DMS153 treated with DMSO at 0.1 percent for 48 hours (cell line): ENCODE measurements around the gene AARSD1.
A peak's percentile ranks its signal among the peaks of the same experiment; 100 is the strongest.
"Not testable (repeated sequence)": the region's sequence is repeated elsewhere in the genome, so short reads cannot be mapped to it uniquely, and the experiment has no call there.

ENCODE experiments used
- DNase-seq: peaks from one replicate; lab custom pipeline; 2025; ENCODE audit not compliant: unreplicated experiment; lab: John Stamatoyannopoulos, UW

AARSD1 gene

DNA sequence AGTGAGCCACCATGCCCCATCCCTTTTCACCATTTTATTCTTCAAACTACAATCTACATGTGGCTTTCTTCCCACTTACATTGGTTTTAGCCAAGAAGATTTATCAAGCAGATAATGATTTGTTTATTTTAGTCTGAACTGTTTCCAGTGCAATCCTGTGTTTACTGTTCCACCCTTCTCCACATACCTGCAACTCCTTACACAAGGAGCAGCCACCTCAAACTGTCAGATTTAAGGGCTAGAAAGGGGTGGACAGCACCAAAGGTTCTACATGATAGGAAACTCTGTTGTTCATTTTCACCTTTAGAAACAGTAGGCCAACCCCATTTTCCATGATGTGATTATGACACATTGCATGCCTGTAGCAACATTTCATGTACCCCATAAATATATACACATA, 18.0 kb upstream of the AARSD1 start:
- no peak for DNase-seq

DNA sequence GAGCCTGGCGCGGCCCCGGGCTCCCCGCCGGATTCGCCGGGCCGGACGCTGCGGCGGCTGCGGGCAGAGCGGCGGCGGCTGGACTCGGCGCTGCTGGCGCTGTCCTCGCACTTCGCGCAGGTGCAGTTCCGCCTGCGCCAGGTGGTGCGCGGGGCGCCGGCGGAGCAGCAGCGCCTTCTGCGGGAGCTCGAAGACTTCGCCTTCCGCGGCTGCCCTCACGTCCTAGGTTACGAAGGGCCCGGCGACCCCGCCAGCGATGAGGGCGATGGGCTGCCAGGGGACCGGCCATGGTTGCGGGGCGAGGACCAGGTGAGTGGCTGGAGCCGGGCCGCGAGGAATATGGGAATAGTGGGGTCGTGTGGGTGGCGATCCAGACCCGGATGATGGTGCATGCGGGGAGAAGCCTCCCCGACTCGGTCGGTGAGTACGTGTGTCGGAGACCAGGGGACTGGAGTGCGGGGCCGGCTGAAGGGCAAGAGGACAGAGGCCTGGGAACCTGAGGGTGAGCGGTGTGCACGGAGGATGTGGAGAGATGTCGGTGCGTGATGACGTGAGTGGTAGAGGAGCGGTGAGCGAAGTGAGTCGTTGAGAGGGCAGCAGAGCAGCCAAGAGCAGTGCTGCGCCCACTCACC, 16.6 kb upstream of the AARSD1 start:
- DNase-seq, result peak; percentile 50

DNA sequence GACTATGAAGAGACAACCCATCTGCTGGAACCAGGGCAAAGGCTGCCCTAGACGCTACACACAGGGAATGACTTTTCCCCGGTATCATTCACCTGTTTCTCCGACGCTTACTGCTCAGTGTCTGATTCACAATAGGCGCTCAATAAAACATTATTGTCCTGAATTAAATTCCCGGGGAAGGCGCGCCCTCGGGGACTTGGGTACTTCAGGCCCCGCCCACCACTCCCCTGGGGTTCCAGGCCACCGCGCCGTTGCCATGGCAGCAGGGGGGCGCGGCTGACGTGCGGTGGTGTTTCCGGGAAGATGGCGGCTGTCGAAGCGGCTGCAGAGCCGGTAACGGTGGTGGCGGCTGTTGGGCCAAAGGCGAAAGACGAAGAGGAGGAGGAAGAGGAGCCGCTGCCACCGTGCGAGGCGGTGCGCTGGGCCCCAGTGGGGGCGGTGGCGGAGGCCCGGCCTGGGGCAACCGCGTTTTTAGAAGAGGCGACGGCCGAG, 16.1 kb upstream of the AARSD1 start, which contains the start of gene RUNDC1:
TSS of gene RUNDC1 (plus strand) at position 292 of the 492 bp plus-strand sequence. CDS start at position 304, 12 bp downstream.
- DNase-seq, result peak; percentile 57

DNA sequence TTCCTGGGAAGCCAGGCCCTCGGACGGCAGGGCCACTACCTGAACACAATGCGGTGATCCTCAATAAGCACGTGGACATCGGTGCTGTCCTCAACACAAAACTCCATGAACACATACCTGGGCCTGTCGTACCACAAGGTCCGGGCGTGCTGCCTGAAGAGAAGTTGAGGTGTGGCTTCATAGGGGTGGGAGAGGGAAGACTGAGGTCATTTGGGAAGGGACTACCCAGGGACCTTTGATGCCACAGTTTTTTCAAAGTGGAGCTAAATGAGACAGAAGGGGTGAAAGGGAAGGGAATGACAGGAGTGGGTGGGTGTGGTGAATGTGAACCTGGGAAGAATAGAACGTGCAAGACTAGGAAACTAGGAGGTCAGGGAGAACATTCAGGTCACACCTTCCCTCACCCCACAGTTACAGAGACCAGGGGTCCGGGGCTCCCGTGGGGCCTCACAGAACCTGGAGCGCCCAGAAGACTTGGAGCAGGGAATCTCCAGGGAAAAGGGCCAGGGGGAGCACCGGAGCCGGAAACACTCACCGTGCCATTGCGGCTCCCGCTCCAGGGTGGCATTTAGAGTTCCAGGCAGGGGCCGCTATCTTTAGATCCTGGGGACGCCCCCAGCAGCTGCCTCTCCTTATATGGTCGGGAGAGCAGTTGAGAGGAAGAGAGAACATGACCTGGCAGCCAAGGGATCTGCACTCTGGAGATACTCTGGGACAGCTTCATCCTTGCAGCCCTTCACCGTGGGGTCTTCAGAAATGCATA, 15.4 kb upstream of the AARSD1 start, which contains the start of gene PTGES3L:
TSS of gene PTGES3L (minus strand) at position 570 of the 763 bp plus-strand sequence. CDS start at position 543, 27 bp downstream.
- DNase-seq, result peak; percentile 36

DNA sequence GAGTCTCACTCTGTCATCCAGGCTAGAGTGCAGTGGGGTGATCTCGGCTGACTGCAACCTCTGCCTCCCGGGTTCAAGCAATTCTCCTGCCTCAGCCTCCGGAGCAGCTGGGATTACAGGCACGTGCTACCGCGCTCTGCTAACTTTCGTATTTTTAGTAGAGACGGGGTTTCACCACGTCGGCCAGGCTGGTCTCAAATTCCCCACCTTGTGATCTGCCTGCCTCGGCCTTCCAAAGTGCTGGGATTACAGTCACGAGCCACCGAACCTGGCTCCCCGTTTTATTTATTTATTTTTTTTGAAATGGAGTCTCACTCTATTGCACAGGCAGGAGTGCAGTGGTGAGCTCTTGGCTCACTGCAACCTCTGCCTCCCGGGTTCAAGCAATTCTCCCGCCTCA, 11.4 kb upstream of the AARSD1 start:
- DNase-seq, result not testable (repeated sequence)

DNA sequence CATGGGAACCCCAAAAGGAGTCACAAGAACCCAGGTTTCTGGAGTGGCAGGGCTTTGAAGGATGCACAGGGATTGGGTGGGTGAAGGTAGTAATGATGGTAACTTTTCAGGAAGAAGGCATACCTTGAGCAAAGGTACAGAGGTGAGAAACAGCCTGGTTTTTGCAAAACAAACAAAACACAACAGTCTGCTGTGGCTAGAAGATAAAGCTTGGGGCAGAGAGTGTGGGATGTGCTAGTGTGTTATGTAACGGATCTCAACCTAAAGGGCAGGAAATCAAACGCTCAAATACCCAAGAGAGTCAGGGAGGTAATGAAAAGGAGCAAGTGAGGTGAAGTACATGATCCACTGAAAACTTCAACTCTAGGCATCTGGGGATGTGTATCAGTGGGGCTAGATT, 11.0 kb upstream of the AARSD1 start:
- no peak for DNase-seq

DNA sequence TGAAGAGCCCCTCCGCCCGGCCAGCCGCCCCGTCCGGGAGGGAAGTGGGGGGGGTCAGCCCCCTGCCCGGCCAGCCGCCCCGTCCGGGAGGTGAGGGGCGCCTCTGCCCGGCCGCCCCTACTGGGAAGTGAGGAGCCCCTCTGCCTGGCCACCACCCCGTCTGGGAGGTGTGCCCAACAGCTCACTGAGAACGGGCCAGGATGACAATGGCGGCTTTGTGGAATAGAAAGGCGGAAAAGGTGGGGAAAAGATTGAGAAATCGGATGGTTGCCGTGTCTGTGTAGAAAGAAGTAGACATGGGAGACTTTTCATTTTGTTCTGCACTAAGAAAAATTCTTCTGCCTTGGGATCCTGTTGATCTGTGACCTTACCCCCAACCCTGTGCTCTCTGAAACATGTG, 9.1 kb upstream of the AARSD1 start:
- DNase-seq, result not testable (repeated sequence)

DNA sequence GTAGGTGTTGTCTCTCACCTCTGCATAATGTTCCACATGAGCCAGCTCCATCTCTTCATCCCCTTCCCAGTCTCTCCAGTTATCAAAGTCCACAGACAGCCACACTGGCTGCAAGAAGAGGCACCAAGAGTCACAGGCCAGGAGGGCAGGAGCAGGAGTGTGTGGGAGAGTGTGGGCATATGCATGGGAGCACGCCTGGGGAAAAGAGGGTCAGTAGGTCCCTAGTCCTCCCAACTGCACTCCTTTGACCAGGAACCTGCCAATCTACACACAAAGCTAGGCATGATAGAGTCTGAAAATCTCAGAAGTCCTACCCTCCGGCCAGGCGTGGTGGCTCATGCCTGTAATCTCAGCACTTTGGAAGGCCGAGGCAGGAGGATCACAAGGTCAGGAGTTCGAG, 7.3 kb upstream of the AARSD1 start:
- no peak for DNase-seq

DNA sequence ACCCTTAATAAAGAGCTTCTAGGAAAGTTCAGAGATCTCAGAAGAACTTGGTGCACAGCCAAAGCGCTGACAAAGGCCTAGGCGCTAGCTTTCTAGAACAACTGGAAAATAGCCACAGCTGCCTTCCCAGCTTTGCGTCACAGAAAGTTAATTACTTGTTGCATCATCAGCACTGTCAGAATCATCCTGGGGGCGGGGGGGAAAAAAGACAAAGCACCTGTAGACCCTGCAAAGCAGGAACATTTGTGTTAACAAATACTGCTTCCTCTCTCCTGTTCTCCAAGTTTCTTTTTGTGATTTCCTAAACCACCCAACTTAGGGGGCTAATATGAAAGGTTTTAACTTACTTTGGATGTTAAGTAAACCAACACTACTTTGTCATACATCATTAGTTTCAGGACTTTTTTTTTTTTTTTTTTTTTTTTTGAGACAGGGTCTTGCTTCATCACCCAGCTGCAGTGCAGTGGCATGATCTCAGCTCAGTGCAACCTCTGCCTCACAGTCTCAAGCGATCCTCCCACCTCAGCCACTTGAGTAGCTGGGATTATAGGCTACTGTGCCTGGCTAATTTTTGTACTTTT, 4.8 kb upstream of the AARSD1 start:
- no peak for DNase-seq

DNA sequence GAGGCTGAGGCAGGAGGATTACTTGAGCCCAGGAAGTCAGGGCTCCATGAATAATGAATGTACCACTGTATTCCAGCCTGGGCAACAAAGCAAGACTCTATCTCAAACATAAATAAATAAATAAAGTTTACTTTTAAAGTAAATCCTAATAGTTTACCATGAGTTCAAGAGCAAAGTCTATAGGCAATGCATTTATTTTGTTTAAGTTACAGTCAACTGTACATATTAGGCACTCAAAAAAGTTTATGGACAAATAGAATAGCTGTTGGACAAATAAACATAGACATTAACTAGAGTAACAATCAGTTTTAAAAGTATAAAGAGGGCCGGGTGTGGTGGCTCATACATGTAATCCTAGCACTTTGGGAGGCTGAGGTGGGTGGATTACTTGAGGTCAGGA, 3.7 kb upstream of the AARSD1 start:
- DNase-seq, result no peak

DNA sequence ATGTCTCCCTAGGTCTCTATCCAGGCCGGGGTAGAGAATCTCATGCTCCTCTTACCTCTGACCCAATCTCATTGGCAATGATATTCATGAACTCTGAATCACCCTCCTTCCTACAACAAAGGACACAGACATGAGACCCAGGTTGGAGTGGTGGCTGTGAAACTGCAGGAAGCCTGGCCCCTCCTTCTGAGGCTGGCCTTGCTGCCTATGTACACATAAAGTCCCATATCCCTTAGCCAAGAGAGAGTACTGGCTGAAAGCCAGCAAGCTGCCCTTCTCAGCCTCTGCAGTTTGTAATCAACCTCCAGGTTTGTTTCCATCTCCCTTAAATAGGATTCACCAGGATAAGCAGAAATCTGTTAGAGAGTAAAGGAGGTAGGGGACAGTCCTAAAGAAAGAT, 10.6 kb downstream of the AARSD1 start:
- no peak for DNase-seq

DNA sequence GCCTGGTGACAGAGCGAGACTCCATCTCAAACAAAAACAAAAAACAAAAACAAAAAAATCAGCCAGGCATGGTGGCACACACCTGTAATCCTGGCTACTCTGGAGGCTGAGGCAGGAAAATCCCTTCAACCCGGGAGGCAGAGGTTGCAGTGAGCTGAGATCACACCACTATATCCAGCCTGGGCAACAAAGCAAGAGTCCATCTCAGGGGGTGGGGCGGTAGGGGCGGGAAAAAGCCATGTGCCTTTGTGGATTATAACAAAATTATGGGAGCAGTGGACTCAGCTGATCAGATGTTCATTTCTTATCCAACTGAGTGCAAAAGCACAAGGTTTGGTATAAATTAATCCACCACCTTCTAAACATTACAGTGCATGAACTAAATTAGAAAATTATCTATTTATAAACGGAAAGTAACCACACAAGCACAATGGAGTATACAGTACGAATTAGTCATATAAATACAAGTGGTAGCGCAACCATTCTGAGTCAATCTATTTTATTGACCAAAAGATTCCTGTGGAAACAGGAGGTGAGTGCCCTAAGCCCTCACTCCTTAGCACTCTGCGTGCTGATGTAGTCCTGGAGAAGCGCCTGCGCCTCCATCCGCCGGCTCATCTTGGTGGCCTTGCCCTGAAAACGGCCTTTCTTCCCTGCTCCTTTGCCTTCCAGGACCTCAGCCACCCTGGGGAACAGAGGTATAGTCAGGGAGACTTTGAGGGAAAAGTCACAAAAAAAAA, 14.0 kb downstream of the AARSD1 start:
- DNase-seq, result no peak

DNA sequence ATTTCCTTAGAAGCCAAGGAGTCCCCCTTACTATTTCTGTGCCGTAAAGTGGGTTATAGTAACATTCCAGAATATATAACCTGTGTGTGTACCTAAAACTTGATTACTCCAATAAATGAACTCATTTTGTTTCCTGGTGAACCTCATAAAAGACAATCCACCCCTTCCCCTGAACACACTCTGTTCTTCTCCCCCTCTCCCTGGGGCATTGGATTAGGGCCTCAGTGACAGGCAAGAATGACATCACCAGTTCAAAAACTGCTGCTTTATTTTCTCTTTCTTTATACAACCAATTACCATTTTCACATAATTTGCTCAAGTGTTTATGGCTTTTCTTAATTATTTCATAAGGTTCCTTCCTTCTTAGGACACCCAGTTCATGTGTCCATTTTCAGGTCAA, 17.4 kb downstream of the AARSD1 start:
- no peak for DNase-seq

DNA sequence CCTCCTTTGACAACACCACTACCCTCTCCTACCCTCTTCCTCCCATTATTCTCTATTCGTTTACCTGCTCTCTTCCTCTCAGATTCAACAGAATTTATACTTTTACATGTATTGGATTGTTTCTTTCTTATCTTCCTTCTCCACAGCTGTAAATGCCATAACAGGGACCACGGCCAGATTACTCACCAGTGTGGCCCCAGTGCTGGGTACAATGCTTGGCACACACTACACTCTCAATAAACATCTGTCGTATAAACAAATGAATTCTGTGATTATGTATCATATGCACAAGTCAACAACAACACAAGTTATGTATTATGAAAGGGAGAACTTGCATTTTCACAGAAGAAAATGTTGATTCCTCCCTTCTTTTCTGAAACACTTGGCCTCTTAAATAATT, 20.0 kb downstream of the AARSD1 start:
- no peak for DNase-seq

DNA sequence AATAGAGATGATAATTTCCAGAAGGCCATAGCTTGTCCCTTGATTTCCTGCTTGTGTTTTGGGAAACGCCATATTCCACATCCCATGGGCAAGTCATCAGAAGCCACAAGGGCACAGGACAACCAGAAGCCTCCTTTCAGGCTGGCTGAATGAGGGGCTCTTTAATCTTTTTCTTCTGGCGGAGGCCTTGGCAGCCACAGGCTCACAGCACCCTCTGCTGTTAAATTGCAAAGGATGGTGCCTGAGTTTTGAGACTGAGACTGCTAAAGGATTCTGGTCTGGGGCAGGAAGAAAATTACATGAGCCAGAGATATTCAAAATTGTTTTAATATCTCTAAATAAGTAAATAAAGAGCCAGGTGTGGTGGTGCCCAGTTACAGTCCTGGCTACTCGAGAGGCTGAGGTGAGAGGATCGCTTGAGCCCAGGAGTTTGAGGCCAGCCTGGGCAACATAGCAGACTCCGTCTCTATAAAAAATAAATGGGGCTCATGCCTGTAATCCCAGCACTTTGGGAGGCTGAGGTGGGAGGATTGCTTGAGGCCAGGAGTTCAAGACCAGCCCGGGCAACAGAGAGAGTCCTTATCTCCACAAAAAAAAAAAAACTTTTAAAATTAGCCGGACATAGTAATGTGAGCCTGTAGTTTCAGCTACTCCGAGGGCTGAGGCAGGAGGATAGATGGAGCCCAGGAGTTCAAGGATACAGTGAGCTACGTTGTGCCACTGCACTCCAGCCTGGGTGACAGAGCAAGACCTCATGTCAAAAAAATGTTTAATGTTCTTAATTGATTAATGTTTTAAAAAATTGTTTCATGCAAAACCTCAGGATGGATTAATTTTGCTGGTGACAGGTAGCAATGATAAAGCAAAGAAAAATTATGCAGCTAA, 26.3 kb downstream of the AARSD1 start:
- peak; percentile 38 for DNase-seq

DNA sequence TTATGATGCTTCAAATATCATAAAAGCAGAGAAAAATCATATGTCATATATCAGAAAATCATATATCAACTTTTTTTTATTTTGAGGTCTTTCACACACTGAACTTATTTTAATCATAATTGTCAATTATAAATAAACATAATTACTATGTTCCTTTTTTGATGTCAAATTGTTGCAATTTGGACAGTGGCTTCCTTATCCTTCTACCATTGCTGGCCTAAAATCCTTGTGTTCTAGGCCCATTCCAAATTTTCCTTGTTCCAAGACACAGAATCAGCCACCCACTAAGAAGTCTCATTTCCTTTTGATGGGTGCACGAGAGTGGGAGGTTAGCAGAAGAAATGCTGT, 34.8 kb downstream of the AARSD1 start:
- no peak for DNase-seq

DNA sequence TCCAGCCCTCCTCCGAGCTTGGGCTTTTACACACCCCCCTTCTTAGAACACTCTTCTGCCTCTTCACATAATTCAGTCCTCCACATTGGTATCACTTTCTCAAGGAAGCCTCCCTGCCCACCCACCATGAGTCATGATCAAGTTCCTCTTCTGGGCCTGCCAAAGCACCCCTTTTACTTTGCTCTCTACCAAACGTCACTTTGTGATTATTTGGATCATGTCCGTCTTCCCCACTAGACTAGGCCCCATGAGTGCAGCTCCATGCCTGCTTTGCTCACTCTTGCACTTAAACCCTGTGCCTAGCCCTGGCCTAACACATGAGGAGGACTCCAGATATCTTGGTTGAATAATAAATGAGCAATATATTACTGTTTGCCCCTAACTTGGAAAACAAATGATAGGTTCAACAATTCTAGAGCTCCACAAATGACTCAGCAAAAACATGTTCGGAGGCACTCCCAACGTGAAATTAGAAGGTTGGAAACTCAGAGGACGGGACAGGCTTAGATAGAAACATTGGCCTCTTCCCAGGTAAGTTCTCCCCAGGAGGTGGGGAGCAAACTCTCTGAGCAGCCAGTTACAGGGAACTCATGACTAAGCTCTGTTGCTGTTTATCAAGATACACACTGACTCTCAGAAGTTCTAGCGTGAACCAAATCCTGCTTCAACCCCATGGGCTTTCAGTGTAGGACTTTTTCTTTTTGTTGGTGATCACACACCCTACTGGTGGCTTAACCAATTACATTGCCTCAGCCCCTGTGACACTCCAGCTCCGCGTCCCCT, 35.3 kb downstream of the AARSD1 start:
- DNase-seq, result no peak

DNA sequence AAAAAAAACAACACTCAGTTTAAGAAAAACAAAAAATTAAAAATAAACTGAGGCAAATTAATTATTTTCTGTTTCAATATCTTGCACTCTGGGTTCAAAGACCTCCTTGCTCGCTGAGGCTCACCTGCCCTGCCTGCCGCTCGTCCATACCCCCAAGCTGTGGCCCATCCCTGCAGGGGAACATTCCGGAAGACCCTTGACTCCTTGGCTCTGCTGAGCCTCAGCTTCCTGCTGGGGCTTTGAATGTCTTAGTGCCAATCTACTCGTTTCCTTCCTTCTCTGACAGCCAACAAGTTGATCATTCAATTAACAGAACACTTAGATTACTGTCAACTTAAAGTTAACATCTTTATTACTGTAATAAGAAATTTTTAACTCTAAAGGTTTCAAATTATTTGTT, 39.4 kb downstream of the AARSD1 start:
- DNase-seq, result no peak

DNA sequence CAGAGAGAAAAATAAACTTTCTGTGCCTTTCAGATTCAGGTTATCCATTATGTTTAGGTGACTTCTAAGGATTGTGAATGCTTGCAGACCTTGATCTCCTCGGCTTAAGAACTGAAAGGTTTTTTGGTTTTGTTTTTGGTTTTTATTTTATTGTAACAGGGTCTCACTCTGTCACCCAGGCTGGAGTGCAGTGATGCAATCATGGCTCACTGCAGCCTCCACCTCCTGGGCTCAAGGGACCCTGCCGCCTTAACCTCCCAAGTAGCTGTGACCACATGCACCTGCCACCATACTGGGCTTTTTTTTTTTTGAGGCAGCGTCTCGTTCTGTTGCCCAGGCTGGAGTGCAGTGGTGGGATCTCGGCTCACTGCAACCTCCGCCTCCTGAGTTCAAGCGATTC, 40.8 kb downstream of the AARSD1 start:
- not testable (repeated sequence) for DNase-seq

DNA sequence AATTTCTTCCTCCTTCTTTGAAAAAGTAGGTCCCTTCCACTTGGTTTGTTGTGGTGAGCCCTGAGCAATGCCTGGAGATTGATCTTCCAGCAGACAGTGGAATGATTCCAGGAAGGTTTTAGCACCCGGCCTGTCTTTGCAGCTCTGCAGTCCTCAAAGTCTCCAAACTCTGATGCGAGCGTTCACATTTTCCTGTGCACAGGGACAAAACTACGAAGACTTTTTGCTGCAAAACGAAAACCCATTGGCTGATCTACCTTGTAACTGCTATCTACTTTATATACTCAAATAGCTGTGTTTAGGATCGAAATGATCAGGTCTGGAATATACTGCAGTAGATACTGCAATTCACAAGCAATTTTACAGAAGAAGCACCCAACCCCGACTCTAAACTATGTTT, 42.0 kb downstream of the AARSD1 start:
- no peak for DNase-seq
